ENCODE results near the gene CARNS1.
A peak's percentile ranks its signal among the peaks of the same experiment; 100 is the strongest.

CARNS1 gene

GRCh38 chr11:67441098-67441563 lies 25.7 kb downstream of the CARNS1 start:
- no peak for DNase-seq (ENCODE audit: low spot score)

- DNase-seq (ENCODE audit: low spot score): no peak
Measured at GRCh38 chr11:67441731-67442351, 26.4 kb downstream of the CARNS1 start.

- DNase-seq (ENCODE audit: low spot score): no peak
Measured at GRCh38 chr11:67442504-67443404, 27.3 kb downstream of the CARNS1 start.

GRCh38 chr11:67445515-67445914 lies 30.0 kb downstream of the CARNS1 start:
- DNase-seq (ENCODE audit: low spot score): no peak

GRCh38 chr11:67448220-67448609 lies 32.7 kb downstream of the CARNS1 start:
- DNase-seq (ENCODE audit: low spot score): no peak

GRCh38 chr11:67449116-67449844 lies 33.8 kb downstream of the CARNS1 start:
- no peak for DNase-seq (ENCODE audit: low spot score)

- DNase-seq (ENCODE audit: low spot score): no peak
Measured at GRCh38 chr11:67450796-67451657, 35.5 kb downstream of the CARNS1 start.

GRCh38 chr11:67451658-67451976 lies 36.1 kb downstream of the CARNS1 start:
- no peak for DNase-seq (ENCODE audit: low spot score)

- no peak for DNase-seq (ENCODE audit: low spot score)
Measured at GRCh38 chr11:67452141-67452952, 36.9 kb downstream of the CARNS1 start, which contains the start of gene GPR152. TSS of gene GPR152 (minus strand) at chr11:67452729. CDS start at chr11:67452724, 5 bp downstream.

GRCh38 chr11:67453816-67454732 lies 38.6 kb downstream of the CARNS1 start:
- DNase-seq (ENCODE audit: low spot score): no peak

- DNase-seq (ENCODE audit: low spot score): no peak
Measured at GRCh38 chr11:67455054-67455453, 39.6 kb downstream of the CARNS1 start, which contains the start of gene CABP4. TSS of gene CABP4 (plus strand) at chr11:67455354. CDS start at chr11:67455424, 70 bp downstream.

GRCh38 chr11:67456068-67456705 lies 40.7 kb downstream of the CARNS1 start:
- DNase-seq (ENCODE audit: low spot score): no peak

- DNase-seq (ENCODE audit: low spot score): no peak
Measured at GRCh38 chr11:67457453-67457852, 42.0 kb downstream of the CARNS1 start.

- no peak for DNase-seq (ENCODE audit: low spot score)
Measured at GRCh38 chr11:67458266-67458665, 42.8 kb downstream of the CARNS1 start.

GRCh38 chr11:67463186-67463585 lies 47.7 kb downstream of the CARNS1 start:
- DNase-seq (ENCODE audit: low spot score): no peak

GRCh38 chr11:67463680-67464410 lies 48.4 kb downstream of the CARNS1 start:
- DNase-seq (ENCODE audit: low spot score): no peak

- DNase-seq (ENCODE audit: low spot score): peak; percentile 96
Measured at GRCh38 chr11:67464411-67465188, 49.1 kb downstream of the CARNS1 start.

- DNase-seq (ENCODE audit: low spot score): no peak
Measured at GRCh38 chr11:67465189-67465510, 49.7 kb downstream of the CARNS1 start.

Data from iPS-NIHi11 (cell line).